Sigmoid colon (tissue), 7 donors: ENCODE data around the gene UST. TPM values are rescaled to one million over a fixed set of nuclear protein-coding genes. Genes with fewer than 3 reads are reported as not detected.

Experiments
- DNase-seq: peaks from one replicate; pipeline ENCODE4 v3.0.0-alpha.2; 2019
- H3K27ac ChIP-seq, 4 donors: fragments of 200-600 bp; sonication (generic); one replicate each; pipeline ENCODE4 v1.5.1; 2016 to 2019; ENCODE audit warnings: mild to moderate bottlenecking in 1 of 4
- H3K27me3 ChIP-seq, 3 donors: fragments of 200-600 bp; sonication (generic); one replicate each; pipeline ENCODE4 v1.5.1; 2019; ENCODE audit warnings: mild to moderate bottlenecking in 1 of 3
- H3K36me3 ChIP-seq, 4 donors: fragments of 200-600 bp; sonication (generic); one replicate each; pipeline ENCODE4 v1.5.1; 2016 to 2019
- H3K4me1 ChIP-seq, 4 donors: fragments of 200-600 bp; sonication (generic); one replicate each; pipeline ENCODE4 v1.5.1; 2017 to 2019
- H3K4me3 ChIP-seq, 4 donors: fragments of 200-600 bp; sonication (generic); one replicate each; pipeline ENCODE4 v1.5.1; 2017 to 2019; ENCODE audit warnings: mild to moderate bottlenecking in 2 of 4, moderate library complexity in 1 of 4
- H3K9me3 ChIP-seq, 4 donors: fragments of 200-600 bp in 3 of 4; sonication (generic) in 3 of 4; one replicate each; pipeline versions ENCODE4 v1.5.1 to v1.6.1; 2013 to 2019
- CTCF ChIP-seq, 4 experiments: fragments of 450-650 bp in 3 of 4; fragments of 200-600 bp in 1 of 4; IDR thresholded peaks; one replicate each; pipeline ENCODE4 v1.5.1; 2016 to 2019; ENCODE audit warnings: antibody characterized with exemption in 4 of 4, mild to moderate bottlenecking in 3 of 4, moderate library complexity in 2 of 4
- EP300 ChIP-seq, 4 donors: sonication (generic); formaldehyde crosslinking; IDR thresholded peaks; one replicate each; pipeline ENCODE4 v1.6.1; 2017; ENCODE audit warnings: antibody characterized with exemption in 4 of 4
- POLR2A ChIP-seq, 2 donors: fragments of 450-650 bp; IDR thresholded peaks; one replicate each; pipeline ENCODE4 v1.6.1; 2016; ENCODE audit warnings: antibody characterized with exemption in 2 of 2, mild to moderate bottlenecking in 2 of 2, moderate library complexity in 2 of 2
- POLR2AphosphoS5 ChIP-seq, 4 donors: sonication (generic); formaldehyde crosslinking; IDR thresholded peaks; one replicate each; pipeline ENCODE4 v1.6.1; 2017; ENCODE audit warnings: antibody characterized with exemption in 4 of 4
- WGBS, 2 donors: extraction: QIAGEN DNeasy Blood & Tissue Kit; methylation state at CpG; one replicate each; pipeline ENCODE4 v1.1.7; 2013; 5-methylcytosine and 5-hydroxymethylcytosine counted together
- intact Hi-C: fragments of 100-400 bp; cut with DNase I; formaldehyde crosslinking; loops from one replicate; pipeline ENCODE4 v1.15.1; 2023
- polyA plus RNA-seq, 3 donors: library from polyadenylated mRNA; stranded (reverse); fragments of 200-250 nt; gene quantifications; one replicate each; pipeline ENCODE4 v1.2.3, GENCODE V29; 2013
- total RNA-seq, 4 donors: library from RNA; depleted of rRNA; stranded (reverse); fragments of >200 nt; gene quantifications; one replicate each; pipeline ENCODE4 v1.1.0, GENCODE V29; 2016
- donor health status: healthy with polysubstance abuse.
- donor health status: Bipolar disorder and iron deficiency.
- donor health status: healthy.

Gene UST
- total and polyA plus RNA-seq, 7 donors = 0.46 to 35.2 (median 21.8) TPM

DNA sequence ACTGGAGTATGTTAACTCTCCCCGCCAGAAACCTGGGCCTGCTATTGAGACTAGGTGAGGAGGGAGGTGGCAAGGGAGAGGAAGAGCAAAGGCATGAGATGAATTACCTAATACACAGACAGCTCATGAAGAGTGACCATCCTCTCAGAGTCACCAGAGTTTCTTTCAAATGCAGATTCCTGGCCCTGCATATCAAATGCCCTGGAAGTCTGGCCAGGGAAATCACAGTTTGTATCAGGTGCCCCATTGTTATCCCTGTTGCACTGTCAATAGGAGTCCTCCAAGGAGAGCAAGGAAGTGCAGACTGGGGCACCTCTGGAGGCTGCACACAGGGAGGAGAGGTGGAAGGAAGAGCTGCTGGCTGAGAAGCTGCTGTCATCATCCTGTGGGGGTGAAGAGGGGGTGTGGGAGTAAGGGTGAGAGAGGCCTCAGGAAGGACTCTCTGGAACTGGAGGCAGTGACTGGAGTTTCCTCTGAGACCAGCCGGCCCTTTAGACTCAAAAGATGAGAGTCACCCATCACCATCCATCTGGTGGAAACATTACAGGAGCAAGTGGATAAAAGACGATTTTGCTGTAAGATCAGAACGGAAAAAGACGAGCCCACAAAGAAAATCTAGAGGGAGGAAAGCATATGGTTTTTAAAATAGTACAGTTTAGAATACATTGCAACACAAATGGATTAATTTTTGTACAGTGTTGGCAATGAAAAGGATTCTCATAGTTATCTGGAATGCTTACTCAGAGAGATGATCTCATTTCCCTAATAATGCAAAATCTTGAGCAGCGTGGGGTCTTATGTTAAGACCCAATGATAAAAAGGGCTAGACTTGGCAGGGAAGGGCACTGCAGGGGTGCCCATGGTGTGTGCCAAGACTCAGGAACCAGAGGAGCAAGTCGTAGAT, 268.1 kb downstream of the UST start:
- intact Hi-C loops = no loop called here
- WGBS, 2 donors = 72 to 76% methylated on average over 7 of the region's 7 CpGs
- no peak for DNase-seq
- peaks cover 0 to 9% (median 1%) of the 10 kb centered on the region in 4 donors for H3K4me1 ChIP-seq
- no peak overlapping the region for H3K4me3 ChIP-seq
- H3K27ac ChIP-seq = no peak overlapping the region
- no peak for TF ChIP-seq EP300 (IDR thresholded peaks at IDR 0.05)
- TF ChIP-seq POLR2AphosphoS5 (IDR thresholded peaks at IDR 0.05) = no peak
- no peak for TF ChIP-seq CTCF (IDR thresholded peaks at IDR 0.05)
- TF ChIP-seq POLR2A (IDR thresholded peaks at IDR 0.05) = no peak
- no peaks in the 10 kb centered on the region for H3K9me3 ChIP-seq
- no peaks in the 10 kb centered on the region for H3K27me3 ChIP-seq
- H3K36me3 ChIP-seq = peaks cover 0 to 12% (median 0%) of the 10 kb centered on the region in 4 donors

DNA sequence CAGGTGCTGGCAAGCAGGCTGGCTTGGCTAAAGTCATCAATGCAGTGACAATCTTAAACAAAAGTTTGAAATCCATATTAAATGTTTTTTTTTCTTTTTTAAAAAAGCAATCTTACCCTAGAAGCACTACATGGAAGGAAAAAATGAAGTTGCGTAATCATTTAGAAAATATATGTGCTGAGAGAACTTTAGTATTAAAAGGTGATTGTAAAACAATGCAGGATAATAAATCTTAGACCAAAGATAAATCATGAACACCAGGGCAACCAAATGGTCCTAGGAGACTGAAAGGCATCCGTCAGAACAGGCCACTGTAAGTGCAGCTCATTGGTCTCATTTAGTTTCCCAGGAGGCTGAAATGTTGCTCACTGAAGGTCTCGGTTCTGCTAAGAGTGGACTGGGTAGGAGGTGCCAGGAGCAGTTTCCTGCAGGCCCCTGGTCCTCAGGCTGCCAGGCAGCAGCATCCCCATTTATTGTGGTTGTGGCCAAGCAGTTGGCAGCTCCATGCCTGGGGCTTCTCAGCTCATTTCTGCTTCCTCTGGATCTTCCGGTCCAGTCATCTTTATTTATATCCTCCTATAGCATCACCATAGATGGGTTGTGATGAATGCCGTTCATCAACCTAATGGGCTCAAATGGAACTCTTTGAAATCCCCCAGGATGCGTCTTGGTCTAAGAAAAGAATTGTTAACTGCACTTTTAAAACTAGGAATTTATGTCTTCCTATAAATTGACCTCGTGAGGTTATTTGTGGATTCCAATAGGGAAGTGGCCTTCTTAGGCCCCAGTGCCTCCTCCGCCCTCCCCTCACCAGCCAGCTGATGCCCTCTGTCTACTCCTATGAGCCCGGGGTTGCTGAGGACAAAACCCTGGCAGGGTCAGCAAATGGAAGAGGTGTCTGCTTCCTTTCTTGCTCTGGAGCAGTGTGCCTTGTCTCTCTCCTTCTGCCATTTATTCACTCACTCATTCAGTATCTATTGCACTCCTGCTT, 269.0 kb downstream of the UST start:
- H3K27me3 ChIP-seq = no peaks in the 10 kb centered on the region
- peaks cover 0 to 18% (median under 1%) of the 10 kb centered on the region in 4 donors for H3K36me3 ChIP-seq
- no peak for DNase-seq
- intact Hi-C loops = no loop called here
- TF ChIP-seq POLR2A (IDR thresholded peaks at IDR 0.05) = no peak
- TF ChIP-seq CTCF (IDR thresholded peaks at IDR 0.05) = no peak
- no peak for TF ChIP-seq POLR2AphosphoS5 (IDR thresholded peaks at IDR 0.05)
- TF ChIP-seq EP300 (IDR thresholded peaks at IDR 0.05) = no peak
- no peak overlapping the region for H3K27ac ChIP-seq
- H3K4me3 ChIP-seq = no peak overlapping the region
- no peaks in the 10 kb centered on the region for H3K9me3 ChIP-seq
- 80 to 85% methylated on average over 9 of the region's 9 CpGs for WGBS, 2 donors
- peaks cover 0 to 9% (median 1%) of the 10 kb centered on the region in 4 donors for H3K4me1 ChIP-seq

GRCh38 chr6:149016716-149017115, 269.9 kb downstream of the UST start:
- H3K27me3 ChIP-seq = no peaks in the 10 kb centered on the region
- 88 to 95% methylated on average over 7 of the region's 7 CpGs for WGBS, 2 donors
- TF ChIP-seq EP300 (IDR thresholded peaks at IDR 0.05) (no peak), POLR2A (IDR thresholded peaks at IDR 0.05) (no peak), CTCF (IDR thresholded peaks at IDR 0.05) (no peak), POLR2AphosphoS5 (IDR thresholded peaks at IDR 0.05) (no peak)
- no peak overlapping the region for H3K27ac ChIP-seq
- no peaks in the 10 kb centered on the region for H3K9me3 ChIP-seq
- no peak overlapping the region for H3K4me3 ChIP-seq
- peaks cover 0 to 6% (median 1%) of the 10 kb centered on the region in 4 donors for H3K4me1 ChIP-seq
- peaks cover 0 to 25% (median 3%) of the 10 kb centered on the region in 4 donors for H3K36me3 ChIP-seq
- DNase-seq = no peak
- intact Hi-C loops = no loop called here

- intact Hi-C loops = no loop called here
- Histone ChIP-seq H3K9me3 (no peaks in the 10 kb centered on the region), H3K4me3 (no peak overlapping the region), H3K27ac (no peak overlapping the region), H3K36me3 (peaks cover 0 to 36% (median 3%) of the 10 kb centered on the region in 4 donors), H3K4me1 (peaks cover 0 to 4% (median 0%) of the 10 kb centered on the region in 4 donors), H3K27me3 (no peaks in the 10 kb centered on the region)
- whole genome bisulfite sequencing, 2 donors = 61 to 83% methylated on average over 3 of the region's 3 CpGs
- TF ChIP-seq POLR2A (IDR thresholded peaks at IDR 0.05) = no peak
- DNase-seq = no peak
Measured at GRCh38 chr6:149020319-149020718, 273.5 kb downstream of the UST start.
